ENCODE measurements around the gene COL4A2.

GRCh38 chr13:110399801-110400200 lies 92.7 kb downstream of the COL4A2 start:
- TF ChIP-seq, protein P1, sequence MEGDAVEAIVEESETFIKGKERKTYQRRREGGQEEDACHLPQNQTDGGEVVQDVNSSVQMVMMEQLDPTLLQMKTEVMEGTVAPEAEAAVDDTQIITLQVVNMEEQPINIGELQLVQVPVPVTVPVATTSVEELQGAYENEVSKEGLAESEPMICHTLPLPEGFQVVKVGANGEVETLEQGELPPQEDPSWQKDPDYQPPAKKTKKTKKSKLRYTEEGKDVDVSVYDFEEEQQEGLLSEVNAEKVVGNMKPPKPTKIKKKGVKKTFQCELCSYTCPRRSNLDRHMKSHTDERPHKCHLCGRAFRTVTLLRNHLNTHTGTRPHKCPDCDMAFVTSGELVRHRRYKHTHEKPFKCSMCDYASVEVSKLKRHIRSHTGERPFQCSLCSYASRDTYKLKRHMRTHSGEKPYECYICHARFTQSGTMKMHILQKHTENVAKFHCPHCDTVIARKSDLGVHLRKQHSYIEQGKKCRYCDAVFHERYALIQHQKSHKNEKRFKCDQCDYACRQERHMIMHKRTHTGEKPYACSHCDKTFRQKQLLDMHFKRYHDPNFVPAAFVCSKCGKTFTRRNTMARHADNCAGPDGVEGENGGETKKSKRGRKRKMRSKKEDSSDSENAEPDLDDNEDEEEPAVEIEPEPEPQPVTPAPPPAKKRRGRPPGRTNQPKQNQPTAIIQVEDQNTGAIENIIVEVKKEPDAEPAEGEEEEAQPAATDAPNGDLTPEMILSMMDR (IDR thresholded peaks at IDR 0.05), result no peak
- no peak for TF ChIP-seq POLR2A (IDR thresholded peaks at IDR 0.05)
